AG09319 (cell line): ENCODE results near the gene DMRT2.
A peak's percentile ranks its signal among the peaks of the same experiment; 100 is the strongest.

Source experiments
- DNase-seq: peaks from one replicate; pipeline ENCODE4 v3.0.0-alpha.2; 2010; ENCODE audit warnings: low read depth; ENCODE audit errors: extremely low read depth
- TF ChIP-seq, protein P1 (sequence below): IDR thresholded peaks from 2 replicates; pipeline ENCODE4 v1.5.1; 2011; ENCODE audit warnings: low read depth, mild to moderate bottlenecking, inconsistent platforms, low read length, moderate library complexity

DMRT2 gene

DNA sequence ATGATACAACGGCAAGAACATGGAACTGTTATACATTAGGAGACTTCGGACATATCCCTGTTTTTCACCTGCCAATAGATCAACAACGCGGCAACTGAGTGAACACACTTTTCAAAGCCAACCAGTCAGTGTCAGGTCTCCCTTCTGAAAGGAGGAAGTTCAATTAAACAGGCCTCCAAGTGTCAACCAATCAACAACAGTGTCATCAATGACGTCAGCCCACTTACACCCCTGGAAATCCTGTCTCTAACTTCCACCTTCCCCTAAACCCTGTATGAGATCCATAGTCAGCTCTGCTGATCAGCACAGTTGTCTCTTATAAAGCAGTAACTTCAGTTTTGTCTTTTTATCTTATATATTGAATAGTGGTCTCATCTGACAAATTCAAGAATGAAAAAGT lies 37.1 kb upstream of the DMRT2 start:
- DNase-seq: no peak
- TF ChIP-seq, protein P1, sequence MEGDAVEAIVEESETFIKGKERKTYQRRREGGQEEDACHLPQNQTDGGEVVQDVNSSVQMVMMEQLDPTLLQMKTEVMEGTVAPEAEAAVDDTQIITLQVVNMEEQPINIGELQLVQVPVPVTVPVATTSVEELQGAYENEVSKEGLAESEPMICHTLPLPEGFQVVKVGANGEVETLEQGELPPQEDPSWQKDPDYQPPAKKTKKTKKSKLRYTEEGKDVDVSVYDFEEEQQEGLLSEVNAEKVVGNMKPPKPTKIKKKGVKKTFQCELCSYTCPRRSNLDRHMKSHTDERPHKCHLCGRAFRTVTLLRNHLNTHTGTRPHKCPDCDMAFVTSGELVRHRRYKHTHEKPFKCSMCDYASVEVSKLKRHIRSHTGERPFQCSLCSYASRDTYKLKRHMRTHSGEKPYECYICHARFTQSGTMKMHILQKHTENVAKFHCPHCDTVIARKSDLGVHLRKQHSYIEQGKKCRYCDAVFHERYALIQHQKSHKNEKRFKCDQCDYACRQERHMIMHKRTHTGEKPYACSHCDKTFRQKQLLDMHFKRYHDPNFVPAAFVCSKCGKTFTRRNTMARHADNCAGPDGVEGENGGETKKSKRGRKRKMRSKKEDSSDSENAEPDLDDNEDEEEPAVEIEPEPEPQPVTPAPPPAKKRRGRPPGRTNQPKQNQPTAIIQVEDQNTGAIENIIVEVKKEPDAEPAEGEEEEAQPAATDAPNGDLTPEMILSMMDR: no peak

- DNase-seq: no peak
- TF ChIP-seq, protein P1: no peak
These were observed 35.9 kb upstream of the DMRT2 start for GRCh38 chr9:1014225-1014624.

DNA sequence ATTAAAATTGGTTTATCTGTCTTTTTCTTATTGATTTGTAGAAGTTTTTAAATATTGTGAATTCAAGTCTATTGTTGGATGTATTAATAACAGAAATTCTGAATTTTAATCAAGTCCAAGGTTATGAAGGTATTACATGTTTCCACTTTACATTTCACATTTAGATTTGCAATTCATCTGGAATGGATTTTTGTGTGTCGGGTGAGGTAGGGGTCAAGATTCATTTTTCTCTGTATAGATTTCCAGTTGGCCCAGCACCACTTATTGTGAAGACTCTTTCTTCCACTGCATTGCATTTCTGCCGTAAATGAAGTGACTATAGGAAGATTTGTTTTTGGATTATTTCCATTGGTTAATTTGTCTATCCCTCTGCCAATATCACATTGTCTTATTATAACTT lies 35.5 kb upstream of the DMRT2 start:
- DNase-seq: no peak

GRCh38 chr9:1018121-1018520 lies 32.0 kb upstream of the DMRT2 start:
- DNase-seq: no peak
- TF ChIP-seq, protein P1: peak; percentile 27

More for the DNA sequence above, 35.5 kb upstream of the DMRT2 start:
- TF ChIP-seq, protein P1: no peak

GRCh38 chr9:1024112-1024511 lies 26.0 kb upstream of the DMRT2 start:
- TF ChIP-seq, protein P1: no peak
- no peak for DNase-seq

DNA sequence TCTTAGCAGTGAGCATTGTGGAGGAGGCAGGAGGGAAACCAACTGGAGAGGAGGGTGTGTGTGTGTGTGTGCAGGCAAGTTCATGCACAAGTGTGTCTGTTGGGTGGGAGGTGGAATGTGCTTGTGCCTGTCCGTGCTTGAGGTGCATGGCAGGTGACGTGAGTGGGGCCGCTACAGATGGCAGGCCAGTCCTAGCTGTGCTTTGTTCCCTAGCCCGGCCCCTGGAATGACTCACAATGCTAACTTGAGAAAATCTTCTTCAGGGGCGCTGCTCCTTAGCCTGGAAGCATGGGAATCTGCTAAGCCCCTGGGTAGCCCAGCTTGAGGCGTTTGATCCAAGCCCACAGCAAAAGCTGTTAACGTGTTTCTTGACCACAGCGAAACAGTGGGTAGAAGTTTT lies 25.0 kb upstream of the DMRT2 start:
- TF ChIP-seq, protein P1: no peak
- DNase-seq: no peak

DNA sequence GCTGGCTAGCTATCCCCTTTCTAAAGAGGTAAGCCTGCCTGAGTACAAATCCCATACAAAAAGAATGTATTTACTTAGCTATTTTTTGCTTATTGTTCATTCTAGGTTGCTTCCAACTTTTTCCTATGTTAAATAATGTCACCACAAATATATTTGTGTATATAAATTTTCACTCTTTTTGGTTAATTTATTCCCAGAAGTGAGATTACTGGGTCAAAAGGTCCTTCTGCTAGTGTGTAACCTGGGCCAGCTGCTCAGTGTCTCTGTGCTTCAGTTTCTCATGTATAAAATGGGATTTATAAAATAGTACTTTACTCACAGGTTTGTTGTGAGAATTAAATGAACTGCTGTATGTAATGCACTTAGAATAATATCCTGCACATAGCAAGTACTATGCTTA lies 23.9 kb upstream of the DMRT2 start:
- DNase-seq: no peak
- TF ChIP-seq, protein P1: no peak
